Activated CD8-positive, alpha-beta memory T cell treated with anti-CD3 and anti-CD28 coated beads for 36 hours (primary cell): ENCODE results near the gene TADA3. TPM values are rescaled to one million over a fixed set of nuclear protein-coding genes. Genes with fewer than 3 reads are reported as not detected.

Source experiments
- CTCF ChIA-PET: fragments of 350-600 bp; sonication (Branson Sonifier 250); formaldehyde crosslinking; loops from one replicate; lab custom pipeline; 2021; ENCODE audit warnings: antibody characterized with exemption; lab: Charles Lee
- POLR2A ChIA-PET: fragments of 350-600 bp; sonication (Branson Sonifier 250); formaldehyde crosslinking; loops from one replicate; lab custom pipeline; 2021; ENCODE audit warnings: antibody characterized with exemption; lab: Charles Lee
- total RNA-seq, 2 experiments: library from RNA; stranded (reverse); gene quantifications; one replicate each; pipeline ENCODE4 v1.2.3, GENCODE V29; 2021

Gene TADA3
- total RNA-seq, 2 experiments from 2014 or later, result 57.4 to 58.9 TPM

DNA sequence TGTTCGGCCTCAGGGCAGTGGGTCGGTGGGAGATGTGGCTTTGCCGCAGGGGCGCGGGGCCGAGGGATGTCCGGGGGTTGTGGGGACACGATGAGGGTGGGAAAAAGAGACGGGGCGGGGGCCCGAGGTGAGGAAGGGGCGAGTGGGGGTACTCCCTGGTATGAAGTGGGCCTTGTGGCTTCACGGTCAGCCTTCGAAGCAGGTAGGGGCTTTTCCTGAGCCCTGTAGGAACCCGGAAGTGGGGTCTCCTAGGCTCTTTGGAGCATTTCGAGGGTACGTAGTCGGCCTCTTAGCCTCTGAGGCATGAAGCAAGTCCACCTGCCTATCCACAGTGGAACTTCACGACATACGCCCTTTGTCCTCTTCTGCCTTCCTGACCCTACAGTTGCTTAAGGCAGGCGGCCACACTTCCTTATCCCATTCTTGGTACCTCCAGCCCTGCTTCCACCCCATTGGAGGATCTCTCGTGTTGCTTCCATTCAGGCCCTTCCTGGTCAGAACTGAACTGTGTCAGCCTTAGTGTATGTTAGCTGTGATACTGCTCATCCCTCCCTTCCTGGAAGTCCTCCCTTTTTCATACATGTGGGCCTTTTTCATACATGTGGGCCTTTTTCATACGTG lies 998 bp upstream of the TADA3 start:
- CTCF ChIA-PET, result interaction anchor here (0.7 to 2.0 kb wide), 5 partner anchors 11 to 65 kb away, joined by 3 to 11 read pairs (median 5); no protein-coding TSS in a partner anchor
- POLR2A ChIA-PET, result interaction anchor here (0.7 to 2.0 kb wide), 12 partner anchors 11 to 396 kb away, joined by 3 to 19 read pairs (median 4); partner anchors contain the start of genes BRPF1, EMC3, JAGN1 and OGG1

DNA sequence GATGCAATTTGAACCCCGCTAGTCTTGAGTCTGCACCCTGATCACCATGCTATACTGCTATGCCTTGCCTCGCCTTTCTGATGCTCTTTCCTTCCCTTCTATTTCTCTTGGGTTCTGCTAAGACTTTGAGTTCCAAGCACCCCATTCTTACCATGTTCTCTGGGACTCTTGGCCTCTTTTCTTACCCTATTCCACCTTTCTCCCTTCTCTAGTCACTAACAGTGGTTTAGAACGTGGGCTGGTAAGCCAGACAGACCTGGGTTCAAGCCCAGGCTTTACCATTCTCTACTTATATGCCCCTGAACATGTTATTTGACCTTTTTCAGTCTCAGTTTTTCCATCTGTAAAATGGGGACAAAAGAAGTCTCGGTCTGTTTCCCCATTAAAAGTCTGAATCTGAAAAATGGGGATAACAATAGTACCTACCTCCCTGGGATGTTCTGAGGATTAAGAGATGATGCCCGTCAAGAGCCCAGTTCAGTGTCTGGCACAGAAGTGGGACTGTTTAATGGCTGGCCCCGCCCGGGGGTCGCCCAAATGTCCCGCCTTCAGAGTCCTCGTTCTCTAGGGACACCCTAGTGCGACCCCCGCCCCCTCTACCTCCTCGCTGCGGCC lies 376 bp downstream of the TADA3 start:
- ChIA-PET POLR2A (interaction anchor here (0.8 to 2.0 kb wide), 9 partner anchors 10 to 395 kb away, joined by 3 to 19 read pairs (median 4); partner anchors contain the start of genes EMC3, JAGN1 and TTLL3), CTCF (interaction anchor here (0.7 to 2.0 kb wide), 4 partner anchors 11 to 61 kb away, joined by 3 to 11 read pairs (median 4); partner anchors contain the start of gene BRPF1)

GRCh38 chr3:9791127-9791526 lies 1.1 kb downstream of the TADA3 start:
- POLR2A ChIA-PET, result interaction anchor here (1.3 kb wide), 1 partner anchor 11 kb away, joined by 5 read pairs; no protein-coding TSS in a partner anchor
- CTCF ChIA-PET, result interaction anchor here (0.7 to 1.9 kb wide), 3 partner anchors 11 to 64 kb away, joined by 3 to 6 read pairs (median 3); partner anchors contain the start of gene BRPF1

GRCh38 chr3:9787714-9788113 lies 4.6 kb downstream of the TADA3 start:
- POLR2A ChIA-PET, result no interaction called here
- CTCF ChIA-PET, result interaction anchor here (1.0 kb wide), 1 partner anchor 34 kb away, joined by 3 read pairs; no protein-coding TSS in a partner anchor

- ChIA-PET CTCF (interaction anchor here (1.0 kb wide), 1 partner anchor 33 kb away, joined by 3 read pairs; no protein-coding TSS in a partner anchor), POLR2A (no interaction called here)
Measured at GRCh38 chr3:9786825-9787669, 5.2 kb downstream of the TADA3 start.

DNA sequence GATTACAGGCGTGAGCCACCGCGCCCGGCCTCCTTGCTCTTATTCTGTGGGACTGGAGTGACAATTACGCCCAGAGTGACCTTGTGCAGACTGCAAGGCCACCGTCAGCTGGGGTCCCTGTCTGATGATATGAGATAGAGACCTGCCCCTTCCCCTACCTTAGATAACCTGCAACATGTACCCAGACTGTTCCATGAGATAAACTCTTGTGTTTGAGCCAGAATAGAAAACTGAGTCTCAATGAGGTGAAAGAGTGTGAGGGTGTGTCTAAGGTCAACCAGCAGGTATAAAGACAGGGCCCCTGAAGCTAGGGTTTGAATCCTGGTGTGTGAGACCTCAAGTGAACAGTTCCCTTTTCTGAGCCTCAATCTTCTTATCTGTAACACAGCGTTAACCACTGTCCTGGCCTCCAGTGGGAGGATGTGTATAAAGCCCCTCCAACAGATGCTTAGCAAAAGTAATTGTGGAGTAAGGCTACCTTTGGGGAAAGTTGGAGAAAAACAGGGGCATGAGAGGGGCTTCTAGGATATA lies 6.0 kb downstream of the TADA3 start:
- POLR2A ChIA-PET, result no interaction called here
- CTCF ChIA-PET, result no interaction called here

- ChIA-PET CTCF (no interaction called here), POLR2A (no interaction called here)
Measured at GRCh38 chr3:9785602-9786001, 6.7 kb downstream of the TADA3 start.

DNA sequence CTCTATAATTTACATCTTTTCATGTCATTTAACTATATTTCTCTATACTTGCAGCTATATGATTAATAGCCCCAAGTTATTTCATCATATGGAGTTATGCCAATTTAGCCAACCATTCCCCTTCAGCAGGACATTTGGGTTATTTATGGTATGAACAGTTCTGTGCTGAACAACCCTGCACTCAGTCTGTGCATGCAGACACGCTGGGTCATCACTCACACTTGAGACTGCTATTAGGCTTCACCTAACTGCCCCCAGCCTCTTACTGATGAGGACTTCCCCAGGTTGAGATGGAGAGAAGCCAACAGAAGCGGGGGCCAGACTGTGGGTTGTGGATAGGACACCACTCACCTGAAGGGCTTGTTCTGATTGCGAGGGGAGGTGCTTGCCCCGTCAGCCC lies 7.3 kb downstream of the TADA3 start:
- ChIA-PET CTCF (no interaction called here), POLR2A (no interaction called here)

DNA sequence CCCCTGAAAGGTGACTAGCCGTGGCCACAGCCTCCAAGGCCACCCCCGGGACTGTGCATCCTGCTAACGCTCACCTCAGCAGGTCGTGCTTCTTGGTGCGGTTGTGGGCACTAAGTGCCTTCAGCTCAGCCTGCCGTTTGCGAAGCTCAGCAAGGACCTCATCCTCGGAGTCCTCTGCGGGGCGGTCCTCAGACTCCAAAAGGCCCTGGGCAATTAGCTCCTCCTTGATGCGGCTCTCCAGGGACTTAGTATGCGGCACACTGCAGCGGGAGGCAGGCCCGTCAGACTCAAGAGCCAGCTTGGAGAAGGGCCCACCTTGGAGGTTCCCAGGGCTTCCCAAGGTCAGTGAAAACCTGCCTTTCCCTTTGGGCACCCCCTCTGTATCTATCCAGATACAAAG lies 8.3 kb downstream of the TADA3 start:
- CTCF ChIA-PET, result no interaction called here
- POLR2A ChIA-PET, result no interaction called here

DNA sequence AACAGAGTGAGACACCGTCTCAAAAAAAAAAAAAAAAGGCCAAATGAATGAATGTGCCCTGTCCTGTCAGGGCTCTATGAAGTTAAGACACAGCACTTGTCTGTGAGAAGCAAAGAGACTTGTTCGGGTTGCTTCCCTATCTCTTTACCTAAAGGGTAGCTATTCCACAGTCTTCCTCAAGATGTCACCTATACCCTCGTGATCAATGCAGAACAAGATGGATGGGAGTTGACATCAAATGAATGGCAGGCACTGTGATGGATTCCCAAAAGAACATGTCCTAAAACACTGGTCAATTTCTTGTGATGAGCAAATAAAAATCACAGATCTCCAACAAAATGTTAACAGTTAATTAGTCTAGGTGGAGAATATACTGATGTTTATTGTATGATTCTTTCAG lies 9.5 kb downstream of the TADA3 start:
- ChIA-PET CTCF (interaction anchor here (1.0 to 1.1 kb wide), 2 partner anchors 10 to 19 kb away, joined by 3 read pairs; partner anchors contain the start of gene ARPC4), POLR2A (interaction anchor here (1.7 kb wide), 1 partner anchor 10 kb away, joined by 5 read pairs; the partner anchor contains the start of genes ARPC4 and TADA3)

DNA sequence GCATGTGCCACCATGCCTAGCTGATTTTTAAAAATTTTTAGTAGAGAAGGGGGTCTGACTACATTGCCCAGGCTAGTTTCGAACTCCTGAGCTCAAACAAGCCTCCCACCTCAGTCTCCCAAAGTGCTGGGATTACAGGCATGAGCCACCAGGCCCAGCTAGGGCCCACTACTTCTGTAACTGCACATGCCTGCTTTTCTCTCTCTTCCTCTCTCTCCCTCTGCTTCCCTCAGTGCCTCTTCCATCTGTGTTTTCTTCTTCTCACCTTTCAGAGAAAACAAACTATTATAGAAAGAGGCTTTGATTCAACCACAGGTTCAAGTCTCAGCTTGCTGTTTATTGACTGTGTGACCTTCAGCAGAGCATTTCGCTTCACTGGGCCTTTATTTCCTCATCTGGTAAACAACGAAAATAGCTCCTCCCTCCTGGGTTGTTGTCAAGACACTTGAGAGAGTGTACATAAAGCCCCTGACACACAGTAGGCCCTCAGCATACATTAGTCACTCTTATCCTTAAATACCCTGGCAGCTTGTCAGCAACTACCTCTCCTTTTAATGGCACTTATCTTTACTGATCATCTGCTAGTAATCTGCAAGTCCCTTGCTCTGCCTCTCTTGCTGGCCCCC lies 10.2 kb downstream of the TADA3 start:
- CTCF ChIA-PET, result interaction anchor here (0.5 to 2.6 kb wide), 5 partner anchors 11 to 120 kb away, joined by 3 to 11 read pairs (median 3); partner anchors contain the start of genes ARPC4, CIDEC, IL17RE and TADA3
- POLR2A ChIA-PET, result interaction anchor here (1.3 to 1.7 kb wide), 2 partner anchors 11 to 151 kb away, joined by 5 to 17 read pairs; partner anchors contain the start of genes ARPC4, CRELD1 and TADA3

DNA sequence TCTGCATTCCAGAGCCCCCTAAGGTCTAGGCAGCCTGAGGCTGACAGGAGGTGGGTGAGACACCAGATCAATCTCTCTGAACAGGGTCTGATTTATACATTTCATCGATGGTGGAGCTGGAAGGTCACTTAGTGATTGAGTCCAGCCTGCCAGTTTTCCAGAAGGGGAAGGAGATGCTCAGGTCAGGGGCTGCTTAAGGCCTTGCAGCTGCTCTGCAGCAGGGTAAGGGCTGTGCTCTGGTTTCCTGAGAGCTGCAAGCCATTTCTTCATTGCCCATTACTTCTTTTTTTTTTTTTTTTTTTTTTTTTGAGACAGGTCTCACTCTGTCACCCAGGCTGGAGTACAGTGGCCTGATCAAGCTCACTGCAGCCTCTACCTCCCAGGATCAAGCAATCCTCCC lies 10.7 kb downstream of the TADA3 start:
- CTCF ChIA-PET, result interaction anchor here (1.1 to 2.6 kb wide), 3 partner anchors 11 to 121 kb away, joined by 3 to 11 read pairs (median 3); partner anchors contain the start of genes ARPC4, IL17RE and TADA3
- POLR2A ChIA-PET, result interaction anchor here (1.3 to 1.7 kb wide), 2 partner anchors 11 to 152 kb away, joined by 5 to 17 read pairs; partner anchors contain the start of genes ARPC4, CRELD1 and TADA3

GRCh38 chr3:9780910-9781309 lies 11.4 kb downstream of the TADA3 start:
- CTCF ChIA-PET, result interaction anchor here (2.2 to 2.6 kb wide), 2 partner anchors 11 to 12 kb away, joined by 7 to 11 read pairs; partner anchors contain the start of genes ARPC4, CAMK1 and TADA3

GRCh38 chr3:9780458-9780812 lies 11.8 kb downstream of the TADA3 start:
- POLR2A ChIA-PET, result interaction anchor here (0.7 to 1.9 kb wide), 4 partner anchors 11 to 44 kb away, joined by 3 to 6 read pairs (median 6); partner anchors contain the start of genes ARPC4 and OGG1
- CTCF ChIA-PET, result interaction anchor here (1.1 to 2.6 kb wide), 3 partner anchors 11 to 13 kb away, joined by 3 to 11 read pairs (median 7); partner anchors contain the start of genes ARPC4, CAMK1 and TADA3

More at GRCh38 chr3:9780910-9781309, 11.4 kb downstream of the TADA3 start:
- POLR2A ChIA-PET, result interaction anchor here (0.7 to 1.9 kb wide), 6 partner anchors 10 to 152 kb away, joined by 3 to 17 read pairs (median 6); partner anchors contain the start of genes ARPC4, CRELD1, OGG1 and TADA3

DNA sequence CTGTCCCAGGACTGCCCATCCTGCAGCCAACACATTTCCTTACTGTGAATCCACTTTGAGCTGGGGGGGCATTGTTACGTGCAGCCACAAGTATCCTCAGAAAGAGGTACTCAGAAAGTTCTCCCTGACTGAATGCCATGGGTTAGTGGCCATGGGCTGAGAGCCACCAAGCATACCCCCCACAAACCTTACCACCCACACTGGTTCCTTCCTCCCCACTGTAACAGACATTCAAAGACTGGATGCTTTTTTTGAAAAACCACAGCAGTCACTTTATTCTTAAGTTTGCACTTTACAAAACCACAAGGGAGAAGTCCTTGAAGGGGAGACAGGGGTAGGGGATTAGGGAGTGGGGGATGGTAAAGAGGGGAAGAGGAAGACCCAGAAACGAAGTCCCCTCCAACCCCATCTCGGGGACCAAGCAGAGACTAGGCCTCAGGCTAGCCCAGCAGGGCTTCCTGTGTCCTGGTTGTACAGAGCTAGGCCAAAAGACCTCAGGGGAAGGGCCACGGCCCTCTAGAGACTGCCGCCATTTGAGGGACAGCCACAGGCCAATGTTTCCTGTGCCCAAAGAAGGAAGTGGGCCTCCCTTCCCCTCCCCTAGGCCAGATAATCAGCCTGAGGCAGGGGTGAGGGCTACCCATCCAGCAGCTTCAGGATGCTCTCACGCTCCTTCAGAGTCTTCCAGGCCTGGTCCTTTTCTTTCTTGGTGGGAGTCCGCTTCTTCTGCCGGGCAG lies 12.4 kb downstream of the TADA3 start:
- ChIA-PET CTCF (interaction anchor here (1.1 to 2.6 kb wide), 3 partner anchors 10 to 13 kb away, joined by 3 to 11 read pairs (median 7); partner anchors contain the start of genes ARPC4, CAMK1 and TADA3), POLR2A (interaction anchor here (1.3 to 1.9 kb wide), 3 partner anchors 11 to 30 kb away, joined by 5 to 6 read pairs (median 6); partner anchors contain the start of genes ARPC4 and OGG1)

- POLR2A ChIA-PET, result interaction anchor here (1.6 to 2.9 kb wide), 3 partner anchors 13 to 29 kb away, joined by 3 to 19 read pairs (median 6); partner anchors contain the start of genes ARPC4, OGG1 and TADA3
- CTCF ChIA-PET, result interaction anchor here (1.1 to 2.2 kb wide), 3 partner anchors 10 to 11 kb away, joined by 4 to 7 read pairs (median 6); partner anchors contain the start of gene CAMK1
Measured at GRCh38 chr3:9779075-9779593, 13.1 kb downstream of the TADA3 start.
